ENCODE results near the gene SEMA6A. TPM values are rescaled to one million over a fixed set of nuclear protein-coding genes. Genes with fewer than 3 reads are reported as not detected.

Gene SEMA6A
- total and polyA plus RNA-seq, 2 experiments from 2014 or later, result 233 to 400 TPM

- Mint-ChIP-seq H3K27ac (no peak overlapping the region), H3K4me1 (peaks cover 39% of the 10 kb centered on the region), H3K36me3 (ENCODE audit: low read depth) (no peaks in the 10 kb centered on the region), H3K4me3 (no peak overlapping the region), H3K9me3 (no peaks in the 10 kb centered on the region), H3K27me3 (ENCODE audit: insufficient read depth, low read depth, poor library complexity) (peaks cover 28% of the 10 kb centered on the region)
- Histone ChIP-seq H3K4me3 (no peak overlapping the region), H3K27me3 (ENCODE audit: insufficient read depth) (peaks cover 17% of the 10 kb centered on the region; the same call in 1 of the 2 replicates), H4K20me1 (replicated peaks; ENCODE audit: insufficient read depth) (no peaks in the 10 kb centered on the region), H3K4me2 (peak overlapping the region; percentile 4; the same call in 1 of the 2 replicates), H3K9me2 (ENCODE audit: insufficient read depth) (peaks cover 5% of the 10 kb centered on the region; the same call in 1 of the 2 replicates), H3K4me1 (ENCODE audit: insufficient read depth) (peaks cover 48% of the 10 kb centered on the region), H3F3A (replicated peaks; ENCODE audit: low read depth) (peaks cover 3% of the 10 kb centered on the region), H3K27ac (ENCODE audit: low read depth) (no peak overlapping the region), H2AFZ (no peak overlapping the region), H3K79me2 (replicated peaks; ENCODE audit: insufficient read depth) (no peaks in the 10 kb centered on the region), H3K36me3 (ENCODE audit: insufficient read depth) (no peaks in the 10 kb centered on the region)
- TF ChIP-seq ETS1 (IDR thresholded peaks at IDR 0.05), result no peak
- no peak for TF ChIP-seq NANOG (IDR thresholded peaks at IDR 0.05; ENCODE audit: borderline replicate concordance)
- no peak for TF ChIP-seq CREB1 (CRISPR knock-in tag; IDR thresholded peaks at IDR 0.05; ENCODE audit: low read depth)
- TF ChIP-seq ZNF462 (CRISPR knock-in tag; IDR thresholded peaks at IDR 0.05), result no peak
- TF ChIP-seq STAT1 (IDR thresholded peaks at IDR 0.05; ENCODE audit: unreplicated experiment), result no peak
- TF ChIP-seq EZH2phosphoT487 (IDR thresholded peaks at IDR 0.05; ENCODE audit: unreplicated experiment), result no peak
- TF ChIP-seq EZH2 (IDR thresholded peaks at IDR 0.05; ENCODE audit: low read depth, unreplicated experiment), result no peak
- TF ChIP-seq ZNF114 (CRISPR knock-in tag; IDR thresholded peaks at IDR 0.05), result no peak
- TF ChIP-seq POLR2AphosphoS5 (IDR thresholded peaks at IDR 0.05; ENCODE audit: low read depth), result no peak
- TF ChIP-seq ZNF331 (CRISPR knock-in tag; IDR thresholded peaks at IDR 0.05; ENCODE audit: low read depth), result no peak
- TF ChIP-seq CTCF (conservative IDR thresholded peaks at IDR 0.05; ENCODE audit: low read depth in 2 of 2), result no peak
- TF ChIP-seq JUNB (IDR thresholded peaks at IDR 0.05; ENCODE audit: unreplicated experiment), result no peak
- TF ChIP-seq REST (IDR thresholded peaks at IDR 0.05; ENCODE audit: unreplicated experiment), result no peak
- ATAC-seq, result peak; percentile 64
- peak; percentile 71 for DNase-seq (ENCODE audit: low spot score)
These were observed 136.6 kb downstream of the SEMA6A start for GRCh38 chr5:116437922-116438578.

Measured in GM23338 (cell line).